Endothelial cell of umbilical vein (primary cell): ENCODE results near the gene ZDHHC16. TPM values are rescaled to one million over a fixed set of nuclear protein-coding genes. Genes with fewer than 3 reads are reported as not detected.

Experiments
- BruUV-seq: library from RNA; stranded (reverse); fragments of 400-500 nt; replicated peaks from 2 replicates; lab custom pipeline; 2021; lab: Mats Ljungman, UMichigan
- CTCF ChIA-PET: fragments of 300-600, 350-600 bp; sonication (Branson Sonifier 250); formaldehyde crosslinking; loops from one replicate; lab custom pipeline; 2021; ENCODE audit warnings: antibody characterized with exemption, inconsistent platforms; lab: Charles Lee
- POLR2A ChIA-PET: fragments of 300-600, 350-600 bp; sonication (Branson Sonifier 250); formaldehyde crosslinking; loops from one replicate; lab custom pipeline; 2021; ENCODE audit warnings: antibody characterized with exemption, inconsistent platforms; lab: Charles Lee
- DNase-seq: peaks from one replicate; pipeline ENCODE4 v3.0.0-alpha.2; 2011; ENCODE audit warnings: low read depth, low spot score
- FAIRE-seq: peaks from 2 replicates; lab custom pipeline; 2011; peaks lifted over from hg19 to GRCh38; lab: Jason Lieb, UNC
- H2AFZ ChIP-seq: 2 replicates; pipeline ENCODE4 v1.6.0; 2012; ENCODE audit warnings: low read depth, low read length, control low read depth, inconsistent platforms
- H3K27ac ChIP-seq: 2 replicates; pipeline ENCODE4 v1.5.1; 2011; ENCODE audit warnings: low read depth, mild to moderate bottlenecking, control low read depth, low read length, moderate library complexity; ENCODE audit not compliant: insufficient read depth
- H3K27me3 ChIP-seq, 2 experiments: 2 replicates each; pipeline versions ENCODE4 v1.6.0 to v1.6.1; 2011; ENCODE audit warnings: low read length in 2 of 2, mixed read lengths in 1 of 2; ENCODE audit not compliant: control insufficient read depth in 2 of 2, insufficient read depth in 2 of 2
- H3K36me3 ChIP-seq, 2 experiments: 2 replicates in 1 of 2; 3 replicates in 1 of 2; pipeline ENCODE4 v1.5.1; 2011; ENCODE audit warnings: low read length in 2 of 2, mild to moderate bottlenecking in 1 of 2, moderate library complexity in 1 of 2; ENCODE audit not compliant: control insufficient read depth in 2 of 2, insufficient read depth in 2 of 2; ENCODE audit errors: extremely low read depth in 1 of 2
- H3K4me1 ChIP-seq: 3 replicates; pipeline ENCODE4 v1.5.1; 2011; ENCODE audit warnings: mild to moderate bottlenecking, low read length; ENCODE audit not compliant: control insufficient read depth, insufficient read depth; ENCODE audit errors: extremely low read depth
- H3K4me2 ChIP-seq: 2 replicates; pipeline ENCODE4 v1.6.1; 2011; ENCODE audit warnings: low read length, control low read depth, mixed read lengths; ENCODE audit not compliant: insufficient read depth
- H3K4me3 ChIP-seq, 3 experiments: fragments of 200-600 bp in 1 of 3; sonication (generic), shearing (Covaris generic) in 1 of 3; replicated peaks in 1 of 3; 2 replicates each; pipeline ENCODE4 v1.5.1; 2011 to 2016; ENCODE audit warnings: control low read depth in 3 of 3, low read length in 3 of 3, mild to moderate bottlenecking in 2 of 3, inconsistent platforms in 1 of 3, low read depth in 1 of 3, moderate library complexity in 1 of 3; ENCODE audit not compliant: insufficient read depth in 1 of 3
- H3K79me2 ChIP-seq: 2 replicates; pipeline ENCODE4 v1.6.0; 2012; ENCODE audit warnings: low read length, inconsistent platforms; ENCODE audit not compliant: control insufficient read depth, insufficient read depth
- H3K9ac ChIP-seq: replicated peaks from 2 replicates; pipeline ENCODE3; 2011; ENCODE audit warnings: low read length, control low read depth; ENCODE audit not compliant: insufficient read depth; ENCODE audit errors: extremely low read depth
- H3K9me1 ChIP-seq: replicated peaks from 3 replicates; pipeline ENCODE4 v1.6.0; 2011; ENCODE audit warnings: mild to moderate bottlenecking, low read length; ENCODE audit not compliant: control insufficient read depth, insufficient read depth; ENCODE audit errors: extremely low read depth
- H3K9me3 ChIP-seq: replicated peaks from 2 replicates; pipeline ENCODE4 v1.5.1; 2012; ENCODE audit warnings: low read length, inconsistent platforms; ENCODE audit not compliant: control insufficient read depth, insufficient read depth
- H4K20me1 ChIP-seq: replicated peaks from 2 replicates; pipeline ENCODE3; 2011; ENCODE audit warnings: mild to moderate bottlenecking, low read length; ENCODE audit not compliant: control insufficient read depth, insufficient read depth; ENCODE audit errors: extremely low read depth
- EZH2 ChIP-seq: IDR thresholded peaks from 2 replicates; pipeline ENCODE4 v1.6.1; 2012; ENCODE audit warnings: borderline replicate concordance, low read depth, mild to moderate bottlenecking, moderate library complexity, low read length, inconsistent platforms; ENCODE audit not compliant: severe bottlenecking
- FOS ChIP-seq: IDR thresholded peaks from 2 replicates; pipeline ENCODE4 v1.6.1; 2011; ENCODE audit warnings: mild to moderate bottlenecking, low read length, moderate library complexity, borderline replicate concordance; ENCODE audit not compliant: insufficient read depth
- GATA2 ChIP-seq: IDR thresholded peaks from 2 replicates; pipeline ENCODE4 v1.7.0; 2011; ENCODE audit warnings: low read depth, mild to moderate bottlenecking, moderate library complexity, mixed read lengths, low read length; ENCODE audit not compliant: insufficient read length, insufficient read depth
- JUN ChIP-seq: IDR thresholded peaks from 2 replicates; pipeline ENCODE4 v1.6.1; 2011; ENCODE audit warnings: borderline replicate concordance, low read depth; ENCODE audit not compliant: insufficient read length, insufficient read depth
- MAX ChIP-seq: IDR thresholded peaks from 2 replicates; pipeline ENCODE4 v1.6.1; 2011; ENCODE audit not compliant: insufficient read depth, insufficient read length
- MYC ChIP-seq: IDR thresholded peaks from one replicate; pipeline ENCODE4 v1.6.1; 2011; ENCODE audit warnings: mild to moderate bottlenecking, low read depth, low read length
- POLR2A ChIP-seq: IDR thresholded peaks from 2 replicates; pipeline ENCODE4 v1.6.1; 2012; ENCODE audit warnings: low read depth, mild to moderate bottlenecking, control low read depth, low read length
- POLR2AphosphoS5 ChIP-seq: IDR thresholded peaks from 2 replicates; pipeline ENCODE4 v1.6.1; 2012; ENCODE audit warnings: low read depth, mild to moderate bottlenecking, control low read depth, low read length, moderate library complexity; ENCODE audit not compliant: insufficient read depth
- dilution Hi-C: fragments of 300-500 bp; cut with MboI; formaldehyde crosslinking; loops from one replicate; pipeline ENCODE4 v1.15.0; 2019; ENCODE audit warnings: low sequenced_read_pairs; ENCODE audit not compliant: extremely low pct_ligation_motif_present
- intact Hi-C: fragments of 100-400 bp; cut with micrococcal nuclease; formaldehyde crosslinking; loops from one replicate; pipeline ENCODE4 v1.10.0; 2022
- polyA plus RNA-seq, 4 experiments: library from polyadenylated mRNA; depleted of rRNA in 3 of 4; stranded (reverse) in 3 of 4; unstranded in 1 of 4; fragments of >200 nt; gene quantifications; 2 replicates each; pipeline versions ENCODE4 v1.2.1 to v1.2.3, GENCODE V29; 2011 to 2012; ENCODE audit warnings: missing spikeins in 1 of 4
- total RNA-seq: library from RNA; stranded (reverse); gene quantifications from 2 replicates; pipeline ENCODE4 v1.2.3, GENCODE V29; 2021
- TF ChIP-seq, protein P1 (sequence below), 2 donors: IDR thresholded peaks; 1 replicate in 1 of 2; 2 replicates in 1 of 2; pipeline ENCODE4 v1.5.1; 2011; ENCODE audit warnings: low read length in 2 of 2, mild to moderate bottlenecking in 2 of 2, moderate library complexity in 2 of 2, control low read depth in 1 of 2, inconsistent platforms in 1 of 2, low read depth in 1 of 2; ENCODE audit not compliant: insufficient read depth in 1 of 2; ENCODE audit errors: extremely low read depth in 1 of 2

The ZDHHC16 gene
- total and polyA plus RNA-seq, 2 donors (not counting 3 experiments of a cell fraction or from before 2014, with no cell fraction given): 52.0 to 125 TPM

DNA sequence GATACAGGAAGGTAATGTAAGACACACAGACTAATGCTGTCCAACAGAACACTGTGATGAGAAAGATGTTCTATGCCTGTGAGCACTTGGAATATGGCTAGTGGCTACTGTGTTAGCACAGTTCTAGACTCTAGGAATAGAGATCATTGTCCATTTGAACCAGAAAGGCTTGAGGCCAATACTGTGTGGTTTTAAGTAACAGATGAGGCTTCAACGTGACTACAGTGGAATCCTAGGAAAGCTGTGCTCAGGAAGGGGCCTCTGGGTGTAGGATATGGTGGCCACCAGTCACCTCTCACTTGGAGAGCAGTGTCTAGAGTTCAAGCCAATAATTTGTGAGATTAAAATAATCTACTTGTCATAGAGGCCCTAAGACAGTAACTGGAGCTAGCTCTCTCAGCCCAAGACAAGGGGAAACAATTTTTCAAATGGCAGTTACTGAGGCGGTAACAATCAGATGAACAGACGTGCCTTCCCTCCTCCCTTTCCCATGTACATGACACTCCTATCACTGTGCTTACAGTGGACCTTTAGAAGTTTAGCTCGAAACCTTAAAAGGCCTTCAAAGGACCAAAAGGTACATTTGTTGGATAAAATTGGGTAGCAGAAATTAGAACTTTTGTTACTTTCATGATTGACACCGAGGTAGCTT is 10.2 kb downstream of the ZDHHC16 start:
- CTCF ChIA-PET: interaction anchor here (0.7 to 1.7 kb wide), 4 partner anchors 9 to 97 kb away, joined by 3 to 5 read pairs (median 3); no protein-coding TSS in a partner anchor
- FAIRE-seq: no peak

More for the DNA sequence above, 10.2 kb downstream of the ZDHHC16 start:
- Histone ChIP-seq H2AFZ (no peak overlapping the region), H3K4me2 (no peak overlapping the region), H3K4me1 (no peaks in the 10 kb centered on the region), H3K4me3 (no peak overlapping the region), H3K27me3 (no peaks in the 10 kb centered on the region), H3K9me3 (no peaks in the 10 kb centered on the region), H3K27ac (no peak overlapping the region), H4K20me1 (no peaks in the 10 kb centered on the region), H3K79me2 (peaks cover 9% of the 10 kb centered on the region), H3K9ac (no peak overlapping the region), H3K36me3 (peaks cover 28 to 62% of the 10 kb centered on the region in 2 experiments), H3K9me1 (no peaks in the 10 kb centered on the region)
- TF ChIP-seq POLR2AphosphoS5: no peak
- TF ChIP-seq MAX: no peak
- no peak for TF ChIP-seq JUN
- TF ChIP-seq, protein P1, sequence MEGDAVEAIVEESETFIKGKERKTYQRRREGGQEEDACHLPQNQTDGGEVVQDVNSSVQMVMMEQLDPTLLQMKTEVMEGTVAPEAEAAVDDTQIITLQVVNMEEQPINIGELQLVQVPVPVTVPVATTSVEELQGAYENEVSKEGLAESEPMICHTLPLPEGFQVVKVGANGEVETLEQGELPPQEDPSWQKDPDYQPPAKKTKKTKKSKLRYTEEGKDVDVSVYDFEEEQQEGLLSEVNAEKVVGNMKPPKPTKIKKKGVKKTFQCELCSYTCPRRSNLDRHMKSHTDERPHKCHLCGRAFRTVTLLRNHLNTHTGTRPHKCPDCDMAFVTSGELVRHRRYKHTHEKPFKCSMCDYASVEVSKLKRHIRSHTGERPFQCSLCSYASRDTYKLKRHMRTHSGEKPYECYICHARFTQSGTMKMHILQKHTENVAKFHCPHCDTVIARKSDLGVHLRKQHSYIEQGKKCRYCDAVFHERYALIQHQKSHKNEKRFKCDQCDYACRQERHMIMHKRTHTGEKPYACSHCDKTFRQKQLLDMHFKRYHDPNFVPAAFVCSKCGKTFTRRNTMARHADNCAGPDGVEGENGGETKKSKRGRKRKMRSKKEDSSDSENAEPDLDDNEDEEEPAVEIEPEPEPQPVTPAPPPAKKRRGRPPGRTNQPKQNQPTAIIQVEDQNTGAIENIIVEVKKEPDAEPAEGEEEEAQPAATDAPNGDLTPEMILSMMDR (IDR thresholded peaks at IDR 0.05; ENCODE audit: extremely low read depth in 1 of 2, insufficient read depth in 1 of 2, low read depth in 1 of 2, low read length in 2 of 2): no peak
- no peak for TF ChIP-seq POLR2A
- TF ChIP-seq MYC: no peak
- TF ChIP-seq FOS: no peak
- no peak for TF ChIP-seq EZH2
- no peak for TF ChIP-seq GATA2
- dilution Hi-C loops: no loop called here
- DNase-seq: no peak
- POLR2A ChIA-PET: interaction anchor here (0.5 kb wide), 1 partner anchor 8 kb away, joined by 3 read pairs; no protein-coding TSS in a partner anchor
- no TSS peak for BruUV-seq
- intact Hi-C loops: no loop called here
